Suprapubic skin (tissue), 3 donors: Measurements from ENCODE around the gene MYEOV.

Experiments
- EP300 ChIP-seq: sonication (generic); formaldehyde crosslinking; IDR thresholded peaks from one replicate; pipeline ENCODE4 v1.6.1; 2017; ENCODE audit warnings: antibody characterized with exemption
- POLR2A ChIP-seq, 2 donors: fragments of 450-650 bp; IDR thresholded peaks; one replicate each; pipeline ENCODE4 v1.6.1; 2017; ENCODE audit warnings: antibody characterized with exemption in 2 of 2, mild to moderate bottlenecking in 2 of 2, moderate library complexity in 2 of 2
- TF ChIP-seq, protein P1 (sequence below), 2 donors: fragments of 200-600 bp in 1 of 2; fragments of 450-650 bp in 1 of 2; sonication (generic) in 1 of 2; IDR thresholded peaks; one replicate each; pipeline ENCODE4 v1.5.1; 2016 to 2019; ENCODE audit warnings: antibody characterized with exemption in 2 of 2, mild to moderate bottlenecking in 1 of 2, moderate library complexity in 1 of 2

- TF ChIP-seq, protein P1, sequence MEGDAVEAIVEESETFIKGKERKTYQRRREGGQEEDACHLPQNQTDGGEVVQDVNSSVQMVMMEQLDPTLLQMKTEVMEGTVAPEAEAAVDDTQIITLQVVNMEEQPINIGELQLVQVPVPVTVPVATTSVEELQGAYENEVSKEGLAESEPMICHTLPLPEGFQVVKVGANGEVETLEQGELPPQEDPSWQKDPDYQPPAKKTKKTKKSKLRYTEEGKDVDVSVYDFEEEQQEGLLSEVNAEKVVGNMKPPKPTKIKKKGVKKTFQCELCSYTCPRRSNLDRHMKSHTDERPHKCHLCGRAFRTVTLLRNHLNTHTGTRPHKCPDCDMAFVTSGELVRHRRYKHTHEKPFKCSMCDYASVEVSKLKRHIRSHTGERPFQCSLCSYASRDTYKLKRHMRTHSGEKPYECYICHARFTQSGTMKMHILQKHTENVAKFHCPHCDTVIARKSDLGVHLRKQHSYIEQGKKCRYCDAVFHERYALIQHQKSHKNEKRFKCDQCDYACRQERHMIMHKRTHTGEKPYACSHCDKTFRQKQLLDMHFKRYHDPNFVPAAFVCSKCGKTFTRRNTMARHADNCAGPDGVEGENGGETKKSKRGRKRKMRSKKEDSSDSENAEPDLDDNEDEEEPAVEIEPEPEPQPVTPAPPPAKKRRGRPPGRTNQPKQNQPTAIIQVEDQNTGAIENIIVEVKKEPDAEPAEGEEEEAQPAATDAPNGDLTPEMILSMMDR (IDR thresholded peaks at IDR 0.05) = no peak
- TF ChIP-seq EP300 = no peak
- no peak for TF ChIP-seq POLR2A (IDR thresholded peaks at IDR 0.05)
Measured at GRCh38 chr11:69293819-69294505, at the start of gene MYEOV.
